Activated naive CD4-positive, alpha-beta T cell treated with anti-CD3 and anti-CD28 coated beads, Interleukin-2, amount 50 U/mL, for 24 hours (primary cell): ENCODE measurements around the gene GRIN2A.

ENCODE experiments used
- H3K27ac Mint-ChIP-seq: one replicate; pipeline ENCODE4 v1.8.0; 2021; ENCODE audit warnings: mild to moderate bottlenecking, mixed read lengths
- H3K27me3 Mint-ChIP-seq: one replicate; pipeline ENCODE4 v1.8.0; 2021; ENCODE audit warnings: mixed read lengths
- H3K36me3 Mint-ChIP-seq: one replicate; pipeline ENCODE4 v1.8.0; 2021; ENCODE audit warnings: mixed read lengths
- H3K4me1 Mint-ChIP-seq: one replicate; pipeline ENCODE4 v1.8.0; 2021; ENCODE audit warnings: mixed read lengths
- H3K4me3 Mint-ChIP-seq: one replicate; pipeline ENCODE4 v1.8.0; 2021; ENCODE audit warnings: mild to moderate bottlenecking, mixed read lengths
- H3K9me3 Mint-ChIP-seq: one replicate; pipeline ENCODE4 v1.8.0; 2021; ENCODE audit warnings: mixed read lengths

The GRIN2A gene

GRCh38 chr16:9797306-9797705, 384.9 kb downstream of the GRIN2A start:
- Mint-ChIP-seq H3K9me3 (peaks cover 11% of the 10 kb centered on the region), H3K4me3 (no peak overlapping the region), H3K27me3 (no peaks in the 10 kb centered on the region), H3K4me1 (no peaks in the 10 kb centered on the region), H3K27ac (no peak overlapping the region), H3K36me3 (no peaks in the 10 kb centered on the region)

- Mint-ChIP-seq H3K36me3 (no peaks in the 10 kb centered on the region), H3K4me3 (no peak overlapping the region), H3K27ac (no peak overlapping the region), H3K27me3 (peaks cover 2% of the 10 kb centered on the region), H3K9me3 (peaks cover 5% of the 10 kb centered on the region), H3K4me1 (no peaks in the 10 kb centered on the region)
Observed at GRCh38 chr16:9793623-9794022, 388.6 kb downstream of the GRIN2A start.

- Mint-ChIP-seq H3K27ac (no peak overlapping the region), H3K36me3 (no peaks in the 10 kb centered on the region), H3K4me3 (no peak overlapping the region), H3K9me3 (peaks cover 5% of the 10 kb centered on the region), H3K27me3 (peaks cover 2% of the 10 kb centered on the region), H3K4me1 (no peaks in the 10 kb centered on the region)
Observed at GRCh38 chr16:9791556-9791955, 390.7 kb downstream of the GRIN2A start.

- H3K27ac Mint-ChIP-seq, result no peak overlapping the region
Observed at GRCh38 chr16:9790199-9790598, 392.0 kb downstream of the GRIN2A start.

GRCh38 chr16:9787717-9788116, 394.5 kb downstream of the GRIN2A start:
- Mint-ChIP-seq H3K9me3 (no peaks in the 10 kb centered on the region), H3K36me3 (no peaks in the 10 kb centered on the region), H3K27ac (no peak overlapping the region), H3K27me3 (peaks cover 2% of the 10 kb centered on the region), H3K4me1 (no peaks in the 10 kb centered on the region), H3K4me3 (no peak overlapping the region)

More at GRCh38 chr16:9790199-9790598, 392.0 kb downstream of the GRIN2A start:
- H3K4me1 Mint-ChIP-seq, result no peaks in the 10 kb centered on the region
- H3K36me3 Mint-ChIP-seq, result no peaks in the 10 kb centered on the region
- H3K9me3 Mint-ChIP-seq, result peaks cover 5% of the 10 kb centered on the region
- H3K27me3 Mint-ChIP-seq, result peaks cover 2% of the 10 kb centered on the region
- no peak overlapping the region for H3K4me3 Mint-ChIP-seq

GRCh38 chr16:9780831-9781230, 401.4 kb downstream of the GRIN2A start:
- Mint-ChIP-seq H3K4me3 (no peak overlapping the region), H3K36me3 (no peaks in the 10 kb centered on the region), H3K27me3 (peaks cover 2% of the 10 kb centered on the region), H3K27ac (no peak overlapping the region), H3K9me3 (peaks cover 5% of the 10 kb centered on the region), H3K4me1 (no peaks in the 10 kb centered on the region)

- Mint-ChIP-seq H3K4me1 (no peaks in the 10 kb centered on the region), H3K36me3 (no peaks in the 10 kb centered on the region), H3K9me3 (peaks cover 10% of the 10 kb centered on the region)
Observed at GRCh38 chr16:9778849-9779248, 403.4 kb downstream of the GRIN2A start.

GRCh38 chr16:9775998-9776397, 406.2 kb downstream of the GRIN2A start:
- Mint-ChIP-seq H3K4me1 (no peaks in the 10 kb centered on the region), H3K4me3 (no peak overlapping the region), H3K27me3 (peaks cover 5% of the 10 kb centered on the region), H3K9me3 (peaks cover 10% of the 10 kb centered on the region), H3K36me3 (no peaks in the 10 kb centered on the region), H3K27ac (no peak overlapping the region)

More at GRCh38 chr16:9778849-9779248, 403.4 kb downstream of the GRIN2A start:
- no peak overlapping the region for H3K27ac Mint-ChIP-seq
- peaks cover 5% of the 10 kb centered on the region for H3K27me3 Mint-ChIP-seq
- no peak overlapping the region for H3K4me3 Mint-ChIP-seq

- H3K9me3 Mint-ChIP-seq, result peaks cover 5% of the 10 kb centered on the region
- H3K4me1 Mint-ChIP-seq, result no peaks in the 10 kb centered on the region
- H3K27me3 Mint-ChIP-seq, result peaks cover 3% of the 10 kb centered on the region
- no peak overlapping the region for H3K27ac Mint-ChIP-seq
- H3K36me3 Mint-ChIP-seq, result no peaks in the 10 kb centered on the region
- no peak overlapping the region for H3K4me3 Mint-ChIP-seq
Observed at GRCh38 chr16:9773289-9773688, 408.9 kb downstream of the GRIN2A start.

GRCh38 chr16:9772526-9773225, 409.6 kb downstream of the GRIN2A start:
- H3K36me3 Mint-ChIP-seq, result no peaks in the 10 kb centered on the region

GRCh38 chr16:9766891-9767290, 415.3 kb downstream of the GRIN2A start:
- Mint-ChIP-seq H3K36me3 (no peaks in the 10 kb centered on the region), H3K27ac (no peak overlapping the region), H3K9me3 (no peaks in the 10 kb centered on the region), H3K27me3 (no peaks in the 10 kb centered on the region), H3K4me3 (no peak overlapping the region), H3K4me1 (no peaks in the 10 kb centered on the region)

More at GRCh38 chr16:9772526-9773225, 409.6 kb downstream of the GRIN2A start:
- Mint-ChIP-seq H3K27ac (no peak overlapping the region), H3K9me3 (peaks cover 5% of the 10 kb centered on the region), H3K4me1 (no peaks in the 10 kb centered on the region), H3K4me3 (no peak overlapping the region), H3K27me3 (peaks cover 3% of the 10 kb centered on the region)

- Mint-ChIP-seq H3K36me3 (no peaks in the 10 kb centered on the region), H3K4me1 (no peaks in the 10 kb centered on the region), H3K4me3 (no peak overlapping the region), H3K27me3 (no peaks in the 10 kb centered on the region), H3K9me3 (no peaks in the 10 kb centered on the region), H3K27ac (no peak overlapping the region)
Observed at GRCh38 chr16:9763505-9763904, 418.7 kb downstream of the GRIN2A start.

- Mint-ChIP-seq H3K4me1 (no peaks in the 10 kb centered on the region), H3K9me3 (no peaks in the 10 kb centered on the region), H3K27ac (no peak overlapping the region), H3K4me3 (no peak overlapping the region), H3K27me3 (no peaks in the 10 kb centered on the region), H3K36me3 (no peaks in the 10 kb centered on the region)
Observed at GRCh38 chr16:9761870-9762269, 420.4 kb downstream of the GRIN2A start.

GRCh38 chr16:9757687-9758086, 424.5 kb downstream of the GRIN2A start:
- no peaks in the 10 kb centered on the region for H3K9me3 Mint-ChIP-seq
- H3K4me3 Mint-ChIP-seq, result no peak overlapping the region
- no peaks in the 10 kb centered on the region for H3K4me1 Mint-ChIP-seq
- no peaks in the 10 kb centered on the region for H3K36me3 Mint-ChIP-seq
- no peaks in the 10 kb centered on the region for H3K27me3 Mint-ChIP-seq
- H3K27ac Mint-ChIP-seq, result no peak overlapping the region

- H3K9me3 Mint-ChIP-seq, result no peaks in the 10 kb centered on the region
- no peaks in the 10 kb centered on the region for H3K4me1 Mint-ChIP-seq
- no peak overlapping the region for H3K27ac Mint-ChIP-seq
- H3K36me3 Mint-ChIP-seq, result no peaks in the 10 kb centered on the region
- H3K27me3 Mint-ChIP-seq, result no peaks in the 10 kb centered on the region
- no peak overlapping the region for H3K4me3 Mint-ChIP-seq
Observed at GRCh38 chr16:9756434-9756833, 425.8 kb downstream of the GRIN2A start.

GRCh38 chr16:9755081-9755480, 427.1 kb downstream of the GRIN2A start:
- no peaks in the 10 kb centered on the region for H3K4me1 Mint-ChIP-seq
- H3K4me3 Mint-ChIP-seq, result no peak overlapping the region
- H3K27ac Mint-ChIP-seq, result no peak overlapping the region
- peaks cover 3% of the 10 kb centered on the region for H3K27me3 Mint-ChIP-seq
- no peaks in the 10 kb centered on the region for H3K36me3 Mint-ChIP-seq
- H3K9me3 Mint-ChIP-seq, result no peaks in the 10 kb centered on the region

- Mint-ChIP-seq H3K4me1 (no peaks in the 10 kb centered on the region), H3K4me3 (no peak overlapping the region), H3K9me3 (peaks cover 10% of the 10 kb centered on the region), H3K27ac (no peak overlapping the region), H3K27me3 (peaks cover 2% of the 10 kb centered on the region), H3K36me3 (no peaks in the 10 kb centered on the region)
Observed at GRCh38 chr16:9741776-9742175, 440.5 kb downstream of the GRIN2A start.
